Umbilical cord (tissue), 2 donors: ENCODE measurements around the gene CBLL2. TPM values are rescaled to one million over a fixed set of nuclear protein-coding genes. Genes with fewer than 3 reads are reported as not detected.
"Not testable (repeated sequence)": the region's sequence is repeated elsewhere in the genome, so short reads cannot be mapped to it uniquely, and the experiment has no call there.

ENCODE experiments used
- DNase-seq: peaks from one replicate; pipeline ENCODE4 v3.0.0-alpha.2; 2015; ENCODE audit warnings: low spot score
- total RNA-seq: library from RNA; depleted of rRNA; stranded (reverse); fragments of >200 nt; gene quantifications from one replicate; pipeline ENCODE4 v1.2.3, GENCODE V29; 2014; ENCODE audit warnings: low replicate concordance; ENCODE audit not compliant: insufficient read depth

CBLL2 gene, protein sequence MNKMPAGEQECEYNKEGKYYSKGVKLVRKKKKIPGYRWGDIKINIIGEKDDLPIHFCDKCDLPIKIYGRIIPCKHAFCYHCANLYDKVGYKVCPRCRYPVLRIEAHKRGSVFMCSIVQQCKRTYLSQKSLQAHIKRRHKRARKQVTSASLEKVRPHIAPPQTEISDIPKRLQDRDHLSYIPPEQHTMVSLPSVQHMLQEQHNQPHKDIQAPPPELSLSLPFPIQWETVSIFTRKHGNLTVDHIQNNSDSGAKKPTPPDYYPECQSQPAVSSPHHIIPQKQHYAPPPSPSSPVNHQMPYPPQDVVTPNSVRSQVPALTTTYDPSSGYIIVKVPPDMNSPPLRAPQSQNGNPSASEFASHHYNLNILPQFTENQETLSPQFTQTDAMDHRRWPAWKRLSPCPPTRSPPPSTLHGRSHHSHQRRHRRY
- total RNA-seq: 3.9 TPM

DNA sequence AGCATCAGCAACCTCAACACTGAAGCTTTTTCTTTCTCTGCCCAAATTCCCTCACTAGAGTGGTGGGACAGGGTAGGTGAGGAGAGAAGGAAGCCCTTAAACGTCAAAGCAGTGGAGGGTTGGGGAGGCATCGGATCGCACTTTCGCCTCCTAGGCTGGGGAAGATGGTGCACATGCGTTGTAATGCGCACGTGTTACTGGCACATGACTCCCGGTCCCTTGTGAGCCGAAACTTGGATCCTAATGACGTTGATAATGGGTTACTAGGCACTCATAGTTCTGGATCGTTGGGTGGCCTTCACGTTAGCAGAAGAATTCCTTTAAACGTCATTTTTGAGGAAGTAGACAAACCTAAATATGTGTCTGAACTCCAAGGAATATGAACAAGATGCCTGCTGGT lies at the start of gene CBLL2:
Gene CBLL2, plus strand, starts transcription at position 301 of the 400 bp plus-strand sequence. Its CDS starts 79 bp downstream, at position 380.
- DNase-seq: no peak

GRCh38 chrX:22234380-22234779 lies 38.3 kb upstream of the CBLL2 start:
- no peak for DNase-seq

- no peak for DNase-seq
Measured at GRCh38 chrX:22237479-22237878, 35.2 kb upstream of the CBLL2 start.

- DNase-seq: no peak
Measured at GRCh38 chrX:22246620-22247019, 26.1 kb upstream of the CBLL2 start.

DNA sequence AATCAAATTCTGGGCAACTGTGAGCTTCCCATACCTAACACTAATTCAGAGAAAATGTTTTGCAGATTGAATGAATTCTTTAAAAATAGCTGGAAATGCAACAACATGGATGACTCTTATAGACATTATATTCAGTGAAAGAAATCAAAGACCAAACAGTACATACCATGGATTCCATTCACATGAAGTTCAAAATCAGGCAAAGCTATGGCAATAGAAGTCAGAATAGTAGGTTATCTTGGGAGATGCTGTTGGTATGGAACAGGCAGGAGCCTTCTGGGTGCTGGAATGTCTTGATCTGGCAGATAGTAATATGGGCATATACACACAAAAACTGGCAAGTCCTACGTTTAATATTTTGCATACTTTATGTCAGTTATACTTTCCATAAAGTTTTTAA lies 25.5 kb upstream of the CBLL2 start:
- DNase-seq: peak; percentile 0

- no peak for DNase-seq
Measured at GRCh38 chrX:22248401-22248800, 24.3 kb upstream of the CBLL2 start.

GRCh38 chrX:22249371-22249770 lies 23.3 kb upstream of the CBLL2 start:
- no peak for DNase-seq

DNA sequence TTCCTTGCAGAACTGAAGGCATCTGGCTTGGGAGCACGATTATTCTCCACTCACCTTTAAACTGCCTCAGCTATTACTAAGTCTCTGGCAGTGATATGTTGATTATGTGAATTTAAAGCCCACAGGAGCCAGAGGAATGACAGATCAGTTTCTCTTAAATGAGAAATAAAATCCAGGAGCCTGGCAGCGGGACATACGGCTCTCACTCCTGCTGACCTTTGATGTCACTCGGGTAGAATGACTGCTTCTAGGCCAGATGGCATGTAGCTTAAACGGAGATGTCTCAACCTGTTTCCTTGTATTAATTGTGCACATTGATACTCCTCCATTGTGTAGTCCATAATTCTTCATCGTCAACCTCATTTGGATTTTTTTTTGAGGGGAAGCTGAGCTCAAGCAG lies 4.0 kb upstream of the CBLL2 start:
- DNase-seq: no peak

GRCh38 chrX:22273714-22274317 lies 1.1 kb downstream of the CBLL2 start:
- DNase-seq: no peak

DNA sequence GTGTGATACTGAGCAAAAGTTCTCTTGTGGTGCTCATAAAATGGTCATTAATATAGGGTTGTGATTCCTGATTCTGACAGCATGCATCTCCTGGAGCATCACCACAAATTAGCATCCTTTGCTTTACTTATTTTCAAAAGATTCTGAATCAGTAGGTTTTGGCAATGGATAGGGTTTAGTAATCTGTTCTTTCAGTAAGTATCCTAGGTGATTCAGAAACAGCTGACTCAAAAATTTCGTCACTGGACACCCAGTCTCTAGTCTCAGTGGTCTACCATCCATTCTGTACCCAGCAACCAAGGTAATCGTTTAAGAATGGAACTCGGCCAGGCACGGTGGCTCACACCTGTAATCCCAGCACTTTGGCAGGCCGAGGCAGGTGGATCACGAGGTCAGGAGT lies 4.1 kb downstream of the CBLL2 start:
- DNase-seq: no peak

GRCh38 chrX:22278375-22278774 lies 5.7 kb downstream of the CBLL2 start:
- DNase-seq: no peak

DNA sequence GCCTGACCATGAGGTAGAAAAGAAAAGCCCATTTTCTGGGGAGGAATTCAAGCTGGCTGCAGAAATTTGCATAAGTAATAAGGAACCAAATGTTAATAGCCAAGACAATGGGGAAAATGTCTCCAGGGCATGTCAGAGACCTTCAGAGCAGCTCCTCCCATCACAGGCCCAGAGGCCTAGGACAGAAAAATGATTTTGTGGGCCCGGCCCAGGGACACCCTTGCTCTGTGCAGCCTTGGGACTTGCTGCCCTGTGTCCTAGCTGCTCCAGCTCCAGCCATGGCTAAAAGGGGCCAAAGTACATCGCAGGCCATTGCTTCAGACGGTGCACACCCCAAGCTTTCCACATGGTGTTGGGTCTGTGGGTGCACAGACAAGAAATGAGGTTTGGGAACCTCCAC lies 16.5 kb downstream of the CBLL2 start:
- DNase-seq: not testable (repeated sequence)

DNA sequence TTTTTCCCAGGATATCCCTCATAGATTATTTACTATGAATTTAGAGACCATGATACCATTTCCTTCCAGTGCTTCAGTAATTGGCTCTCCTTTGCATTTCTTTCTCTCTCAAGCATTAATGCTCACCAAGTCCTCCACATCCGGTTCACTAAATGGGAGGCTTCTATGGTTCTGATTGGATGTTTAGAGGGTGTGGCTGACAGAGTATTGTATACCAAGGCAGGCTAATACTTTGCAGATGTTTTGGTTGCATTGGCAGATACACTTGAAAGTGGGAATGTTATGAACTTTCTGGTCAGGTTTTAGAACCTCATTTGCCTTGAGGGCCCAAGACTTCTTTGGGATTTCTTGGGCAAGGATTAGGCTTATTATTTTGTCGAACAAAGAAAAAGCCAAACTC lies 24.2 kb downstream of the CBLL2 start:
- no peak for DNase-seq

GRCh38 chrX:22300130-22300529 lies 27.4 kb downstream of the CBLL2 start:
- DNase-seq: peak; percentile 14

- DNase-seq: no peak
Measured at GRCh38 chrX:22310779-22311178, 38.1 kb downstream of the CBLL2 start.

DNA sequence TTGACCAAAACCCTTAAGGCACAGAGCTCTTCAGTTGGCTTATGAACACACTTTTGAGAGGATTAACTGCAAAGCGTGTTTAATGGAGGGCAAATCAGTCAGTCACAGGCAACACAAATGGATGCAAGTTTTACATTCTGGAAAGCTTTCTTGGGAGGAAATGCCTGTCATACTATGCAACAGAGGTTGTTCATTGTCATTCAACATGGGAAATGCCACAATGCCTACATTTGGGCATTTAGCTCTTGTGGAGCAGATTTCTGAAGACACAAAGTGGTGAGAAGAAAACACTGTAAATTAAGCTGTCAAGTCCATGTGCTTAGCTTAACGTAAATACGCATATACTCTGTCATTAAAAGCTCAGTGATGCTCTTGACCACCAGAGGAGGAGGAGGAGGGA lies 41.1 kb downstream of the CBLL2 start:
- DNase-seq: no peak

DNA sequence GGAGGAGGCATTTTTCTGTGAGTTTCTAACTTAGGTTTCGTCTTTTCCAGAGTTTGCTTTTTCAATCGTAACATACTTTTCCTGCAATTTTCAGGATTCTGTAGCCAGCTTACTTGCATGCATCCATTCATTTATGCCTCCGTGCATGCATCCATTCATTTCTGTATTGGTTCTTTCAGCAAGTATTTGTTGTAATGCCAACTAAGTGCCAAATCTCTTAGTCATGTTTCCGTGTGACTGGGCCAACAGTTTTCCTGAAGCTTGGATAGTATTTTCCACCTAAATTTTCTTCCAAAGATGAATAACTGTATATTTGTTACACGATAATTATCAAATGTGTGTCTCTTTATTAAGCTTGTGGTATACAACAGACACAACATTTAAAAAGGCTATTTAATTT lies 41.5 kb downstream of the CBLL2 start:
- no peak for DNase-seq

DNA sequence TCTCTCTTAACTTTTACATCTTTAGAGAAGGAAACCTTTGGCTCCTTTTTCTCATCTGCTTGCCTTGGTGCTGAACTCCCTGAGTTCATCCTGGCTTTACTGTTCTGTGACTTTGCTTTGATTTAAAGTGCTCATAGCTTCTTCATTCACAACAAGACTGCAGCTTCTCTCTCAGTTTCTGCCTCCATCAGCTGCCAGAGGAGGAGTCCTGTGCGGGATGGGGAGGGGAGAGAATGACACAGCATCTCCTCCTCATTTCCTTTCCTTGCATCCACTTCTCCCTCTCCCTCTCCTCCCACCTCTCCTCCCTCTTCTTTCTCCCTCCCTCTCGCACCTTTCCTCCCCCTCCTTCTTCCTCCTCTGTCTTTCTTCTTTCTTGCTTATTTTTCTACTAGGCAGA lies 42.0 kb downstream of the CBLL2 start:
- DNase-seq: no peak

GRCh38 chrX:22315151-22315550 lies 42.4 kb downstream of the CBLL2 start:
- no peak for DNase-seq

DNA sequence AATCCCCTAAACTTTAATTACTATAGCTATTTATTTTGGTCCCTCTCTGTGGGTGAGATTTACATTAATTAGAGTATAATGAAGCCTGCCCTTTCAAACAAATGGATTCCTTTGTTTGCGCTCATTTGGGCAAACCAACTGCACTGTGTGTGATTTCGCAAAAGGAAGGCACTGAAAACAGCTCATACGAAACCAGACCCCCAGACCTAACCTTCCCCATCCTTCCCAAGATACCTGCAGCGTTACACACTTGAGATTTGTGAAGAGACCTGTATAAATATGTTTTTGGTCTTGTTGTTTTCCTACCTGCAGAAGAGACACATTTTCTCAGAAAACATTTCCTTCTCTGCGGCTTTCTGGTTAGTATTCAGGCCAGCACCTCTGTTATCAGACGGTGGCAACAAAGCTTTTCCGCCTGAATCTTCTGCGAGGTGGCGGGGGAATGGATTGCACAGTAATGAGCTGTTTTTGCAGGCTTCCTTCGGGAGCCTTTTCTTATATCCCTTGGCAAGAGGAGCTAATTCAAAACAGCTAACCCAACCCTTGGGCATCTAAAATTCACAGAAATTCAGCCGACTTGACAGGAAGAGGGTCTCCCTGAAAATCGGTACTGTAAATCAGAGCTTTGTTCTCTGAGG lies 47.6 kb downstream of the CBLL2 start:
- no peak for DNase-seq

DNA sequence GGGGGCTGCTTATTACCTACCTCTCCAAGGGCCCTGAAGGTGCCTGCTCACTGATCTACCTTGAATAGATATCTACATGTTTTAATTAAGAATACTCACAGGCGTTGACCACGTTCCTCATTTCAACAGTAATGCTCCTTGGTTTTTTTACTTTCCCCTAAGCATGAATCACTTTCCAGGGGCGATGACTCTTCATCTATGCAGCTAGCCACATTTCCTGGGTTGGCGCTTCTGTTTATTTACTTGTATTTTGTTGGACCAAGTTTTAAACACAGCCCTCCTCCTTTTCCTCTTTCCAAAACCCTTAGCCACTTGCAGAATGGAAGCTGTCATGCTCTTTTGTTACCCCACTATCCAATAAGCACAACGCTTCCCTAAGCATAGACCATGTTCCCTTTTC lies 50.8 kb downstream of the CBLL2 start:
- DNase-seq: no peak
